Endothelial cell of umbilical vein (primary cell): ENCODE results near the gene FBXL14. TPM values are rescaled to one million over a fixed set of nuclear protein-coding genes. Genes with fewer than 3 reads are reported as not detected.
A peak's percentile ranks its signal among the peaks of the same experiment; 100 is the strongest.

Experiments used
- BruUV-seq: library from RNA; stranded (reverse); fragments of 400-500 nt; replicated peaks from 2 replicates; lab custom pipeline; 2021; lab: Mats Ljungman, UMichigan
- CTCF ChIA-PET: fragments of 300-600, 350-600 bp; sonication (Branson Sonifier 250); formaldehyde crosslinking; loops from one replicate; lab custom pipeline; 2021; ENCODE audit warnings: antibody characterized with exemption, inconsistent platforms; lab: Charles Lee
- POLR2A ChIA-PET: fragments of 300-600, 350-600 bp; sonication (Branson Sonifier 250); formaldehyde crosslinking; loops from one replicate; lab custom pipeline; 2021; ENCODE audit warnings: antibody characterized with exemption, inconsistent platforms; lab: Charles Lee
- DNase-seq: peaks from one replicate; pipeline ENCODE4 v3.0.0-alpha.2; 2011; ENCODE audit warnings: low read depth, low spot score
- FAIRE-seq: peaks from 2 replicates; lab custom pipeline; 2011; peaks lifted over from hg19 to GRCh38; lab: Jason Lieb, UNC
- H2AFZ ChIP-seq: 2 replicates; pipeline ENCODE4 v1.6.0; 2012; ENCODE audit warnings: low read depth, low read length, control low read depth, inconsistent platforms
- H3K27ac ChIP-seq: 2 replicates; pipeline ENCODE4 v1.5.1; 2011; ENCODE audit warnings: low read depth, mild to moderate bottlenecking, control low read depth, low read length, moderate library complexity; ENCODE audit not compliant: insufficient read depth
- H3K27me3 ChIP-seq, 2 experiments: 2 replicates each; pipeline versions ENCODE4 v1.6.0 to v1.6.1; 2011; ENCODE audit warnings: low read length in 2 of 2, mixed read lengths in 1 of 2; ENCODE audit not compliant: control insufficient read depth in 2 of 2, insufficient read depth in 2 of 2
- H3K36me3 ChIP-seq, 2 experiments: 2 replicates in 1 of 2; 3 replicates in 1 of 2; pipeline ENCODE4 v1.5.1; 2011; ENCODE audit warnings: low read length in 2 of 2, mild to moderate bottlenecking in 1 of 2, moderate library complexity in 1 of 2; ENCODE audit not compliant: control insufficient read depth in 2 of 2, insufficient read depth in 2 of 2; ENCODE audit errors: extremely low read depth in 1 of 2
- H3K4me1 ChIP-seq: 3 replicates; pipeline ENCODE4 v1.5.1; 2011; ENCODE audit warnings: mild to moderate bottlenecking, low read length; ENCODE audit not compliant: control insufficient read depth, insufficient read depth; ENCODE audit errors: extremely low read depth
- H3K4me2 ChIP-seq: 2 replicates; pipeline ENCODE4 v1.6.1; 2011; ENCODE audit warnings: low read length, control low read depth, mixed read lengths; ENCODE audit not compliant: insufficient read depth
- H3K4me3 ChIP-seq, 3 experiments: fragments of 200-600 bp in 1 of 3; sonication (generic), shearing (Covaris generic) in 1 of 3; replicated peaks in 1 of 3; 2 replicates each; pipeline ENCODE4 v1.5.1; 2011 to 2016; ENCODE audit warnings: control low read depth in 3 of 3, low read length in 3 of 3, mild to moderate bottlenecking in 2 of 3, inconsistent platforms in 1 of 3, low read depth in 1 of 3, moderate library complexity in 1 of 3; ENCODE audit not compliant: insufficient read depth in 1 of 3
- H3K79me2 ChIP-seq: 2 replicates; pipeline ENCODE4 v1.6.0; 2012; ENCODE audit warnings: low read length, inconsistent platforms; ENCODE audit not compliant: control insufficient read depth, insufficient read depth
- H3K9ac ChIP-seq: replicated peaks from 2 replicates; pipeline ENCODE3; 2011; ENCODE audit warnings: low read length, control low read depth; ENCODE audit not compliant: insufficient read depth; ENCODE audit errors: extremely low read depth
- H3K9me1 ChIP-seq: replicated peaks from 3 replicates; pipeline ENCODE4 v1.6.0; 2011; ENCODE audit warnings: mild to moderate bottlenecking, low read length; ENCODE audit not compliant: control insufficient read depth, insufficient read depth; ENCODE audit errors: extremely low read depth
- H3K9me3 ChIP-seq: replicated peaks from 2 replicates; pipeline ENCODE4 v1.5.1; 2012; ENCODE audit warnings: low read length, inconsistent platforms; ENCODE audit not compliant: control insufficient read depth, insufficient read depth
- H4K20me1 ChIP-seq: replicated peaks from 2 replicates; pipeline ENCODE3; 2011; ENCODE audit warnings: mild to moderate bottlenecking, low read length; ENCODE audit not compliant: control insufficient read depth, insufficient read depth; ENCODE audit errors: extremely low read depth
- EZH2 ChIP-seq: IDR thresholded peaks from 2 replicates; pipeline ENCODE4 v1.6.1; 2012; ENCODE audit warnings: borderline replicate concordance, low read depth, mild to moderate bottlenecking, moderate library complexity, low read length, inconsistent platforms; ENCODE audit not compliant: severe bottlenecking
- FOS ChIP-seq: IDR thresholded peaks from 2 replicates; pipeline ENCODE4 v1.6.1; 2011; ENCODE audit warnings: mild to moderate bottlenecking, low read length, moderate library complexity, borderline replicate concordance; ENCODE audit not compliant: insufficient read depth
- GATA2 ChIP-seq: IDR thresholded peaks from 2 replicates; pipeline ENCODE4 v1.7.0; 2011; ENCODE audit warnings: low read depth, mild to moderate bottlenecking, moderate library complexity, mixed read lengths, low read length; ENCODE audit not compliant: insufficient read length, insufficient read depth
- JUN ChIP-seq: IDR thresholded peaks from 2 replicates; pipeline ENCODE4 v1.6.1; 2011; ENCODE audit warnings: borderline replicate concordance, low read depth; ENCODE audit not compliant: insufficient read length, insufficient read depth
- MYC ChIP-seq: IDR thresholded peaks from one replicate; pipeline ENCODE4 v1.6.1; 2011; ENCODE audit warnings: mild to moderate bottlenecking, low read depth, low read length
- POLR2A ChIP-seq: IDR thresholded peaks from 2 replicates; pipeline ENCODE4 v1.6.1; 2012; ENCODE audit warnings: low read depth, mild to moderate bottlenecking, control low read depth, low read length
- POLR2AphosphoS5 ChIP-seq: IDR thresholded peaks from 2 replicates; pipeline ENCODE4 v1.6.1; 2012; ENCODE audit warnings: low read depth, mild to moderate bottlenecking, control low read depth, low read length, moderate library complexity; ENCODE audit not compliant: insufficient read depth
- dilution Hi-C: fragments of 300-500 bp; cut with MboI; formaldehyde crosslinking; loops from one replicate; pipeline ENCODE4 v1.15.0; 2019; ENCODE audit warnings: low sequenced_read_pairs; ENCODE audit not compliant: extremely low pct_ligation_motif_present
- intact Hi-C: fragments of 100-400 bp; cut with micrococcal nuclease; formaldehyde crosslinking; loops from one replicate; pipeline ENCODE4 v1.10.0; 2022
- polyA plus RNA-seq, 4 experiments: library from polyadenylated mRNA; depleted of rRNA in 3 of 4; stranded (reverse) in 3 of 4; unstranded in 1 of 4; fragments of >200 nt; gene quantifications; 2 replicates each; pipeline versions ENCODE4 v1.2.1 to v1.2.3, GENCODE V29; 2011 to 2012; ENCODE audit warnings: missing spikeins in 1 of 4
- total RNA-seq: library from RNA; stranded (reverse); gene quantifications from 2 replicates; pipeline ENCODE4 v1.2.3, GENCODE V29; 2021
- TF ChIP-seq, protein P1 (sequence below), 2 donors: IDR thresholded peaks; 1 replicate in 1 of 2; 2 replicates in 1 of 2; pipeline ENCODE4 v1.5.1; 2011; ENCODE audit warnings: low read length in 2 of 2, mild to moderate bottlenecking in 2 of 2, moderate library complexity in 2 of 2, control low read depth in 1 of 2, inconsistent platforms in 1 of 2, low read depth in 1 of 2; ENCODE audit not compliant: insufficient read depth in 1 of 2; ENCODE audit errors: extremely low read depth in 1 of 2
- TF ChIP-seq, protein P2 (sequence below): IDR thresholded peaks from 2 replicates; pipeline ENCODE4 v1.6.1; 2011; ENCODE audit not compliant: insufficient read depth, insufficient read length

FBXL14 gene
- total and polyA plus RNA-seq, 2 donors (not counting 3 experiments of a cell fraction or from before 2014, with no cell fraction given): 11.3 to 15.7 TPM

DNA sequence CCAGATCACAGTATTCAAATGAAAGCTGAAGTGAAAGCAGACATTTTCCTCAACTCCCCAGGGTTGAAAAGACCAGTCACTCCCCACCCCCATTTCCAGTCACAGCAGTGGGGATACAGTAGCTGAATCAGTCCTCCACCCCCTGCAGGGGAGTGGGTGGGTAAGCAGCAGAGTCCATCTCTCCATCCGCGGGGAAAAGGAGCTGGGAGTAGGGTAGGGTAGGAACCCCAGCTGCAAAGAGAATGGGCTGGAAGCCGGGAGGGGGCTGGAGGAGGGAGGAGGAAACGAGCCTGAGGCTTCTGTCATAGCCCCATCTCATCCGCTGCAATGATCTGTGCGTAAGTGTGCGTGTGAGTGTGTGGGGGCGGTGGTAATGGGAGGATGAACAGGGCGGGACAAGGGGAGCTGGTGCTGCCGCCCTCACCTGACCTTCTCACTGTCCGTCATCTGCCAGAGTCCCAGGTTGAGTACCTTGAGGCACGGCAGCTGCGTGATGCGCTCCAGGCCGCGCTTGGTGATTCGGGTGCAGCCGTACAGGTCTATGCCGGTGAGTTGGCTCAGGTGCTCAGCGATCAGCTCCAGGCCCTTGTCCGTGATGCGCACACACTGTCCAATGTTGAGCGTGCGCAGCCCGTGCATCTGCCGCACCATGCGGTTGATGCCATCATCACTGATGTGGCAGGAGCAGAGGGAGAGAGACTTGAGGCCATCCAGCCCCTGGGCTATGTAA is 1.8 kb downstream of the FBXL14 start:
- CTCF ChIA-PET: interaction anchor here (0.7 to 5.6 kb wide), 8 partner anchors 9 to 738 kb away, joined by 3 to 41 read pairs (median 6); no protein-coding TSS in a partner anchor
- Histone ChIP-seq H3K27me3 (no peaks in the 10 kb centered on the region), H3K9me1 (no peaks in the 10 kb centered on the region), H3K9me3 (no peaks in the 10 kb centered on the region), H3K36me3 (no peaks in the 10 kb centered on the region), H3K27ac (no peak overlapping the region), H3K4me3 (peak overlapping the region in 2 of 3 experiments; percentile 55 to 91), H2AFZ (no peak overlapping the region), H3K79me2 (peaks cover 17% of the 10 kb centered on the region), H4K20me1 (peaks cover 2% of the 10 kb centered on the region), H3K4me2 (peak overlapping the region; percentile 79), H3K9ac (no peak overlapping the region), H3K4me1 (peaks cover 40% of the 10 kb centered on the region)
- no peak for TF ChIP-seq EZH2
- no peak for TF ChIP-seq POLR2A
- TF ChIP-seq, protein P1, sequence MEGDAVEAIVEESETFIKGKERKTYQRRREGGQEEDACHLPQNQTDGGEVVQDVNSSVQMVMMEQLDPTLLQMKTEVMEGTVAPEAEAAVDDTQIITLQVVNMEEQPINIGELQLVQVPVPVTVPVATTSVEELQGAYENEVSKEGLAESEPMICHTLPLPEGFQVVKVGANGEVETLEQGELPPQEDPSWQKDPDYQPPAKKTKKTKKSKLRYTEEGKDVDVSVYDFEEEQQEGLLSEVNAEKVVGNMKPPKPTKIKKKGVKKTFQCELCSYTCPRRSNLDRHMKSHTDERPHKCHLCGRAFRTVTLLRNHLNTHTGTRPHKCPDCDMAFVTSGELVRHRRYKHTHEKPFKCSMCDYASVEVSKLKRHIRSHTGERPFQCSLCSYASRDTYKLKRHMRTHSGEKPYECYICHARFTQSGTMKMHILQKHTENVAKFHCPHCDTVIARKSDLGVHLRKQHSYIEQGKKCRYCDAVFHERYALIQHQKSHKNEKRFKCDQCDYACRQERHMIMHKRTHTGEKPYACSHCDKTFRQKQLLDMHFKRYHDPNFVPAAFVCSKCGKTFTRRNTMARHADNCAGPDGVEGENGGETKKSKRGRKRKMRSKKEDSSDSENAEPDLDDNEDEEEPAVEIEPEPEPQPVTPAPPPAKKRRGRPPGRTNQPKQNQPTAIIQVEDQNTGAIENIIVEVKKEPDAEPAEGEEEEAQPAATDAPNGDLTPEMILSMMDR (IDR thresholded peaks at IDR 0.05; ENCODE audit: extremely low read depth in 1 of 2, insufficient read depth in 1 of 2, low read depth in 1 of 2, low read length in 2 of 2): peak in 1 of 2 donors; percentile 24
- dilution Hi-C loops: no loop called here
- DNase-seq (no peak), FAIRE-seq (no peak)
- BruUV-seq: no TSS peak
- intact Hi-C loops: no loop called here
- POLR2A ChIA-PET: interaction anchor here (0.7 kb wide), 1 partner anchor 328 kb away, joined by 3 read pairs; no protein-coding TSS in a partner anchor

DNA sequence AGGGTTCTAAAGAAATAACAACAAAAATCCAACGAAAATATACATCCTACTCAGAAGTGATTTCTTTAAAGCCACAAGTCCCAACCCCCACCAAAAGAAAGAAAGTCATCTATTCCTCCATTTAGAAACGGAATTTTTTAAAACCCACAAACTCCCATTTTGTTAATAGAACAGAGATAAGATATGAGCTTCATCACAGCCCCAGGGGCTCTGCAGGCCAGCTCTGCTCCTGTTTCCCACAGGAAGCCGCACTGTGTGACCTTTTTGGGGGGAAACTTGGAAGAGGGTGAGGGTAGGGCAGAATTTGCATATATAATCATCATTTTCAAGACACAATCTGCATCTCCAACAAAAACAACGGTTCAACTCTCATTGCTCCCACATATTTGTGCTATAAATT is 2.8 kb downstream of the FBXL14 start:
- Histone ChIP-seq H3K9me1 (no peaks in the 10 kb centered on the region), H3K9ac (peak overlapping the region; percentile 8), H3K4me2 (peak overlapping the region; percentile 79), H3K27me3 (no peaks in the 10 kb centered on the region), H2AFZ (no peak overlapping the region), H3K27ac (no peak overlapping the region), H3K4me1 (peaks cover 40% of the 10 kb centered on the region), H3K4me3 (peak overlapping the region; percentile 4 to 54 (median 13)), H3K79me2 (peaks cover 17% of the 10 kb centered on the region), H3K36me3 (no peaks in the 10 kb centered on the region), H3K9me3 (no peaks in the 10 kb centered on the region), H4K20me1 (peaks cover 2% of the 10 kb centered on the region)
- FAIRE-seq (no peak), DNase-seq (no peak)
- BruUV-seq: TSS peak; percentile 48
- POLR2A ChIA-PET: no interaction called here
- CTCF ChIA-PET: interaction anchor here (1.1 to 5.6 kb wide), 4 partner anchors 8 to 474 kb away, joined by 4 to 41 read pairs (median 29); no protein-coding TSS in a partner anchor
- TF ChIP-seq, protein P1 (IDR thresholded peaks at IDR 0.05; ENCODE audit: extremely low read depth in 1 of 2, insufficient read depth in 1 of 2, low read depth in 1 of 2, low read length in 2 of 2): no peak
- TF ChIP-seq POLR2A: no peak
- TF ChIP-seq FOS: no peak
- no peak for TF ChIP-seq GATA2
- TF ChIP-seq JUN: no peak
- TF ChIP-seq, protein P2, sequence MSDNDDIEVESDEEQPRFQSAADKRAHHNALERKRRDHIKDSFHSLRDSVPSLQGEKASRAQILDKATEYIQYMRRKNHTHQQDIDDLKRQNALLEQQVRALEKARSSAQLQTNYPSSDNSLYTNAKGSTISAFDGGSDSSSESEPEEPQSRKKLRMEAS: no peak
- TF ChIP-seq POLR2AphosphoS5: no peak
- no peak for TF ChIP-seq MYC
- no peak for TF ChIP-seq EZH2
- intact Hi-C loops (no loop called here), dilution Hi-C loops (no loop called here)
